HG03558 (cell line): ENCODE results near the gene S100A13.
"Not testable (repeated sequence)": the region's sequence is repeated elsewhere in the genome, so short reads cannot be mapped to it uniquely, and the experiment has no call there.

Source experiments
- ATAC-seq: cut with Tn5 transposase; IDR thresholded peaks from one replicate; pipeline ENCODE4 v1.9.1; 2021; ENCODE audit warnings: moderate number of reproducible peaks; ENCODE audit not compliant: unreplicated experiment; ENCODE audit errors: extremely low read depth

The S100A13 gene

DNA sequence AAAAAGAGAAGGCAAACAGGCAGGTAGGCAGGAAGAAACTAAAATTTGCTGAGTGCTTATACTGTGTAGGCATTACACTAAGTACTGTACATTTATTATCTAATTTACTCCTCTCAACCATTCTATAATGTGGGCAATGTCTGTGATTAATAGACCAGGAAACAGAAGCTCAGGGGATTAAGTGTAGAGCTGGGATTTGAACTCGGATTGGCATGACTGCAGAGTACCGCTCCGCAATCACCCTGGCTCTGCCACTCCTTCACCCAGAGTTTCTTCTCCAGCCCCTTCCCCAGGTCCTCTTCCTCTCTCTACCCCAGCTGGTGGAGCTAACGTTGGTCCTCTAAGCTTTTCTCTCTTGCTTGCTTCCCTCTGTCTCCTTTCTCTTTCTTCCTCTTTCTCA, 50.2 kb downstream of the S100A13 start:
- no peak for ATAC-seq

DNA sequence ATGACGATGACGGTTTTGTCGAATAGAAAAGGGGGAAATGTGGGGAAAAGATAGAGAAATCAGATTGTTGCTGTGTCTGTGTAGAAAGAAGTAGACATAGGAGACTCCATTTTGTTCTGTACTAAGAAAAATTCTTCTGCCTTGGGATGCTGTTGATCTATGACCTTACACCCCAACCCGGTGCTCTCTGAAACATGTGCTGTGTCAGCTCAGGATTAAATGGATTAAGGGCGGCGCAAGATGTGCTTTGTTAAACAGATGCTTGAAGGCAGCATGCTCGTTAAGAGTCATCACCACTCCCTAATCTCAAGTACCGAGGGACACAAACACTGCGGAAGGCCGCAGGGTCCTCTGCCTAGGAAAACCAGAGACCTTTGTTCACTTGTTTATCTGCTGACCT, 51.8 kb downstream of the S100A13 start:
- ATAC-seq: not testable (repeated sequence)

GRCh38 chr1:153575081-153575491, 52.2 kb downstream of the S100A13 start:
- not testable (repeated sequence) for ATAC-seq

DNA sequence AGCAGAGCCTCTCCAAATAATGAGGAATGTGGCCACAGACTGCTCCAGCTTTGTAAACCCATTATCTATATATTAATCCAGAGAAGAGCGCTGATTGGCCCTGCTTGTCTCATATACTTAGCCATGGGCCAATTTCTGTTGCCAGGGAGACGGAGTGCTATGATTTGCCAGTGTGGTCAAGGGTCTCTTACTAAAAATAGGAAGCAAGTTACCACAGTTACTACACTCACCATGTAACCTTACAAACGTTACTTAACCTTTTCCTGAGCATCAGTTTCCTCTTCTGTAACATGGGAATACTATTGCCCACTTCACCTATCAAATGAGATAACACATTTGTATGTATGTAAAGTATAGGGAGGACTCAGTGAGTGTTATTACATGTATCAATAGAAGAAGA, 54.0 kb downstream of the S100A13 start:
- no peak for ATAC-seq

GRCh38 chr1:153572569-153573015, 54.7 kb downstream of the S100A13 start:
- no peak for ATAC-seq

DNA sequence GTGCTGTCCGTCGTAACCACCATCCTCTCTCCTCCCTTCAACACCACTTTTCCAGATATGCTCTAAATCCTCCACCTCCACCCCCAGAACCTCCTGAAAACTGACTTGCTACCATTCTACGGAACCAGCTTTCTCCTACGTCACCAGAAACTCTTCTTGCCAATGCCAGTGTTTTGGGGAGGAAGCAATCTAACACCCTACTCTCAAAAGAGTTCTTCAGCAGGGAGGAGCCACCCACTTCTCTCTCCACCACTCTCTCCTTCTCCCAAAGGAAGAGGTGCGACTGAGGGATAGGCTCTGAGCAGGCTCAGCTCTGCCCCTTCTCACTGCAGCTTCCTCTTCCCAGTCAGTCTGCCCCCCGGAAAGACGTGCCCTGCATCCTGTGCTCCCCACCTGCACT, 55.6 kb downstream of the S100A13 start:
- ATAC-seq: no peak

DNA sequence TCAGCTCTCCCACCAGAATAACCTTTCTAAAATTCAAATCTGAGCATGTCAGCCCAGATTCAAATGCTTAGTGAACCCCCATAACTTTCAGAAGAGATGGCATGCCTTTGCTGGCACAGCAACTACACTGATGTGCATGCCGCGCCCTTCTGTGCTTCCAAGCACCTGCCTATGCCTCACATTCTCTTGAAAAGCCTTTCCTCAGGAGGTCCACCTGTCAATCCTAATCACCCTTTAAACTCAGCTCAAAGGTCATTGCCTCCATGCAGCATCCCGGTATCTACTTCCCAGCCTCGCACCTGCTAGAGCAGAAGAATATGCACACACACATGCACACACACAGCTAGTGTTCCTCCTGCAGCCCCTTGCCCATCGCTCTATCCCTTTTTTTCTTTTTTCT, 56.4 kb downstream of the S100A13 start:
- no peak for ATAC-seq

- no peak for ATAC-seq
Observed at GRCh38 chr1:153569465-153569864, 57.8 kb downstream of the S100A13 start.
